GM18526 (cell line): ENCODE results near the gene CMTM7.

ENCODE experiments used
- POLR2A ChIP-seq: IDR thresholded peaks from 3 replicates; pipeline ENCODE4 v1.6.1; 2011; ENCODE audit not compliant: insufficient read length; ENCODE audit errors: extremely low read depth

Gene CMTM7

GRCh38 chr3:32454111-32454510 lies 62.5 kb downstream of the CMTM7 start:
- no peak for TF ChIP-seq POLR2A

GRCh38 chr3:32454731-32455608 lies 63.3 kb downstream of the CMTM7 start:
- TF ChIP-seq POLR2A = no peak

- TF ChIP-seq POLR2A = no peak
Observed at GRCh38 chr3:32455609-32456428, 64.2 kb downstream of the CMTM7 start.

- TF ChIP-seq POLR2A = no peak
Observed at GRCh38 chr3:32456429-32457130, 64.9 kb downstream of the CMTM7 start.

GRCh38 chr3:32457971-32458471 lies 66.4 kb downstream of the CMTM7 start:
- TF ChIP-seq POLR2A = no peak

- no peak for TF ChIP-seq POLR2A
Observed at GRCh38 chr3:32459450-32459849, 67.8 kb downstream of the CMTM7 start.

- no peak for TF ChIP-seq POLR2A
Observed at GRCh38 chr3:32460031-32460749, 68.5 kb downstream of the CMTM7 start.

- TF ChIP-seq POLR2A = no peak
Observed at GRCh38 chr3:32467333-32468070, 75.8 kb downstream of the CMTM7 start.

GRCh38 chr3:32469151-32469874 lies 77.7 kb downstream of the CMTM7 start:
- no peak for TF ChIP-seq POLR2A

- no peak for TF ChIP-seq POLR2A
Observed at GRCh38 chr3:32470362-32470761, 78.7 kb downstream of the CMTM7 start.

- no peak for TF ChIP-seq POLR2A
Observed at GRCh38 chr3:32471246-32471645, 79.6 kb downstream of the CMTM7 start.

- TF ChIP-seq POLR2A = no peak
Observed at GRCh38 chr3:32474201-32474600, 82.5 kb downstream of the CMTM7 start.

- no peak for TF ChIP-seq POLR2A
Observed at GRCh38 chr3:32480604-32481003, 89.0 kb downstream of the CMTM7 start.
